HepG2 (cell line): ENCODE measurements around the gene MCM3. TPM values are rescaled to one million over a fixed set of nuclear protein-coding genes. Genes with fewer than 3 reads are reported as not detected.
A peak's percentile ranks its signal among the peaks of the same experiment; 100 is the strongest.

Experiments
- ATAC-seq: fragments of 200-7000 bp; cut with Tn5 transposase; 3 replicates; pipeline ENCODE4 v1.9.1; 2020; ENCODE audit warnings: mild to moderate bottlenecking, moderate library complexity
- BruUV-seq: library from RNA; stranded (reverse); fragments of 400-500 nt; replicated peaks from 2 replicates; lab custom pipeline; 2021; lab: Mats Ljungman, UMichigan
- CTCF ChIA-PET: fragments of 300-600 bp; formaldehyde crosslinking; extraction: SDS; loops from one replicate; lab custom pipeline; 2021; ENCODE audit warnings: low total read pairs, inconsistent platforms, low intra/inter-chr PET ratio; lab: Yijun Ruan, JAX
- POLR2A ChIA-PET: fragments of 350-600 bp; sonication (Branson Sonifier 250); formaldehyde crosslinking; loops from one replicate; lab custom pipeline; 2020; ENCODE audit warnings: antibody characterized with exemption, inconsistent platforms; lab: Yijun Ruan, JAX
- DNase-seq: peaks from one replicate; pipeline ENCODE4 v3.0.0-alpha.2; 2015; ENCODE audit warnings: low spot score
- FAIRE-seq: peaks from 3 replicates; lab custom pipeline; 2011; peaks lifted over from hg19 to GRCh38; lab: Jason Lieb, UNC
- H2AFZ ChIP-seq: one replicate; pipeline ENCODE4 v1.6.1; 2011; ENCODE audit warnings: low read length, inconsistent platforms
- H3K27ac ChIP-seq: fragments of 300-600 bp; 3 replicates; pipeline ENCODE4 v1.8.0; 2011; ENCODE audit warnings: mixed run types, mild to moderate bottlenecking, mixed read lengths, low read length, inconsistent platforms; ENCODE audit not compliant: insufficient read depth; ENCODE audit errors: extremely low read length
- H3K27me3 ChIP-seq, 2 experiments: fragments of 200-600 bp in 1 of 2; 2 replicates in 1 of 2; 3 replicates in 1 of 2; pipeline versions ENCODE4 v1.6.0 to v1.8.0; 2011; ENCODE audit warnings: low read length in 2 of 2, mild to moderate bottlenecking in 2 of 2, moderate library complexity in 2 of 2, inconsistent platforms in 1 of 2; ENCODE audit not compliant: insufficient read depth in 2 of 2, control insufficient read depth in 1 of 2
- H3K36me3 ChIP-seq, 2 experiments: fragments of 200-600 bp in 1 of 2; replicated peaks in 1 of 2; 2 replicates in 1 of 2; 3 replicates in 1 of 2; pipeline versions ENCODE4 v1.5.1 to v1.8.0; 2011; ENCODE audit warnings: low read length in 2 of 2, inconsistent platforms in 1 of 2; ENCODE audit not compliant: insufficient read depth in 2 of 2, control insufficient read depth in 1 of 2
- H3K4me1 ChIP-seq: 2 replicates; pipeline ENCODE4 v1.5.1; 2012; ENCODE audit warnings: low read length, inconsistent platforms; ENCODE audit not compliant: insufficient read depth
- H3K4me2 ChIP-seq: 2 replicates; pipeline ENCODE4 v1.6.0; 2011; ENCODE audit warnings: low read depth, low read length, inconsistent platforms
- H3K4me3 ChIP-seq, 3 experiments: fragments of 200-600 bp in 1 of 3; sonication (generic), shearing (Covaris generic) in 1 of 3; replicated peaks in 1 of 3; 2 replicates each; pipeline ENCODE4 v1.5.1; 2011 to 2016; ENCODE audit warnings: low read length in 3 of 3, inconsistent platforms in 2 of 3, low read depth in 2 of 3, mild to moderate bottlenecking in 2 of 3, control low read depth in 1 of 3, mixed read lengths in 1 of 3; ENCODE audit not compliant: insufficient read depth in 1 of 3
- H3K79me2 ChIP-seq: one replicate; pipeline ENCODE4 v1.6.1; 2011; ENCODE audit warnings: low read length, inconsistent platforms; ENCODE audit not compliant: insufficient read depth
- H3K9ac ChIP-seq: 2 replicates; pipeline ENCODE4 v1.6.0; 2011; ENCODE audit warnings: mild to moderate bottlenecking, low read depth, low read length, inconsistent platforms; ENCODE audit not compliant: insufficient read depth
- H3K9me3 ChIP-seq: 2 replicates; pipeline ENCODE4 v1.5.1; 2012; ENCODE audit warnings: mild to moderate bottlenecking, low read length
- H4K20me1 ChIP-seq: 2 replicates; pipeline ENCODE4 v1.6.0; 2011; ENCODE audit warnings: inconsistent platforms, mild to moderate bottlenecking, low read length, moderate library complexity; ENCODE audit not compliant: insufficient read depth
- HOXA5 ChIP-seq: sonication (generic); formaldehyde crosslinking; IDR thresholded peaks from 2 replicates; pipeline ENCODE4 v1.4.0; 2020; ENCODE audit warnings: missing genetic modification reagents
- NFYC ChIP-seq: IDR thresholded peaks from 2 replicates; pipeline ENCODE4 v1.6.1; 2016; ENCODE audit warnings: missing genetic modification reagents, missing compliant biosample characterization
- POLR2A ChIP-seq, 2 experiments: IDR thresholded peaks; 2 replicates each; pipeline ENCODE4 v1.6.1; 2011; ENCODE audit warnings: low read depth in 2 of 2, low read length in 2 of 2, mild to moderate bottlenecking in 1 of 2, moderate library complexity in 1 of 2; ENCODE audit not compliant: insufficient read depth in 1 of 2
- POLR2AphosphoS5 ChIP-seq: IDR thresholded peaks from 2 replicates; pipeline ENCODE4 v1.6.1; 2012; ENCODE audit warnings: low read depth, low read length
- POLR2G ChIP-seq: fragments of 200-400 bp; formaldehyde crosslinking; IDR thresholded peaks from 2 replicates; pipeline ENCODE4 v1.6.1; 2018; ENCODE audit warnings: mild to moderate bottlenecking, low read depth, low read length, moderate library complexity
- RBM22 ChIP-seq: fragments of 200-400 bp; formaldehyde crosslinking; optimal IDR thresholded peaks from 2 replicates; pipeline ENCODE3; 2017; ENCODE audit warnings: mild to moderate bottlenecking, low read length, moderate library complexity
- TOPORS ChIP-seq: sonication (generic); formaldehyde crosslinking; IDR thresholded peaks from 2 replicates; pipeline ENCODE4 v1.8.0; 2023; ENCODE audit warnings: mild to moderate bottlenecking, missing genetic modification reagents
- ZNF879 ChIP-seq: sonication (generic); formaldehyde crosslinking; IDR thresholded peaks from 2 replicates; pipeline ENCODE4 v1.8.1; 2023; ENCODE audit warnings: missing genetic modification reagents
- WGBS: methylation state at CpG from one replicate; pipeline ENCODE4 v1.1.6; 2017; ENCODE audit warnings: low lambda C conversion rate; 5-methylcytosine and 5-hydroxymethylcytosine counted together
- in situ Hi-C: cut with HindIII; loops from 2 replicates; pipeline ENCODE4 v1.10.0; 2017; ENCODE audit warnings: low pct_unique_long_range_greater_than_20kb; ENCODE audit not compliant: extremely low pct_ligation_motif_present
- intact Hi-C: fragments of 100-400 bp; cut with micrococcal nuclease; formaldehyde crosslinking; loops from one replicate; pipeline ENCODE4 v1.10.0; 2022; ENCODE audit not compliant: unreplicated experiment
- polyA plus RNA-seq, 8 experiments: library from polyadenylated mRNA; depleted of rRNA in 3 of 8; stranded (reverse) in 7 of 8; unstranded in 1 of 8; fragments of >200 nt; fragmentation: Illumina TruSeq in 4 of 8; extraction: Trizol in 4 of 8; gene quantifications; 2 replicates each; pipeline versions ENCODE4 v1.2.1 to v1.2.3, GENCODE V29; 2011 to 2016; ENCODE audit warnings: low read depth in 4 of 8, missing spikeins in 1 of 8, mixed read lengths in 1 of 8; ENCODE audit not compliant: insufficient read depth in 1 of 8
- total RNA-seq, 5 experiments: library from RNA; depleted of rRNA; stranded (reverse); fragments of >200 nt; fragmentation: Illumina TruSeq; extraction: Trizol; gene quantifications; 2 replicates each; pipeline ENCODE4 v1.2.3, GENCODE V29; 2016; ENCODE audit warnings: low read depth in 1 of 5
- TF ChIP-seq, protein P1 (sequence below): sonication (generic); formaldehyde crosslinking; IDR thresholded peaks from 2 replicates; pipeline ENCODE4 v1.5.0; 2020; ENCODE audit warnings: mild to moderate bottlenecking, missing genetic modification reagents

Gene MCM3
- total and polyA plus RNA-seq, 2 of the 13 experiments (the other 11 are each of a cell fraction or from before 2014, with no cell fraction given): 164 to 288 TPM

DNA sequence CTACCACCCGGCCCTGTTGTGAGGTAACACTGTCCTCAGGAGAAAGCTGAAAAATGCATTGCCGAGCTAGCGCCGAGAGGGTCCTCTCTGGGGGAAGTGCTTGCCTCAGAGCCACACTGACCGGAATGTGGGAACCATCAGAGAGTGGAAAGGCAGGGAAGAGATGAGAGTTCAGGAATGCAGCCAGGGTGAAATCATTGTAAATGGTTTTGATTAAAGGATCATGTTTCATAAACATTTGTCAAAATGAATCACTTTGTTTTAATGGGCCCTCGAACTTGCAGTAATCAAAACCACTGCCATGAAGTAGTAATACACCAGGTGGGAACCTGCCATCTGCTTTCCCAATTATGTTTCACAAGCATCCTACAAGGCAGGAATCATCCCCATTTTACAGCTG is 23.3 kb downstream of the MCM3 start:
- Histone ChIP-seq H3K4me3 (no peak overlapping the region), H3K27me3 (no peaks in the 10 kb centered on the region), H3K4me1 (no peaks in the 10 kb centered on the region), H4K20me1 (no peaks in the 10 kb centered on the region), H3K4me2 (no peak overlapping the region), H3K9ac (no peak overlapping the region), H3K9me3 (no peaks in the 10 kb centered on the region), H2AFZ (no peak overlapping the region), H3K36me3 (peaks cover 16 to 43% of the 10 kb centered on the region in 2 experiments), H3K27ac (no peak overlapping the region), H3K79me2 (no peaks in the 10 kb centered on the region)
- in situ Hi-C loops: loop anchor here (5.0 kb wide), 1 partner anchor 99 kb away; no protein-coding TSS in a partner anchor
- ATAC-seq (peak; percentile 6), DNase-seq (no peak), FAIRE-seq (no peak)
- intact Hi-C loops: loop anchor here (10.0 kb wide), 1 partner anchor 176 kb away; the partner anchor contains the start of gene PKHD1
- TF ChIP-seq, protein P1, sequence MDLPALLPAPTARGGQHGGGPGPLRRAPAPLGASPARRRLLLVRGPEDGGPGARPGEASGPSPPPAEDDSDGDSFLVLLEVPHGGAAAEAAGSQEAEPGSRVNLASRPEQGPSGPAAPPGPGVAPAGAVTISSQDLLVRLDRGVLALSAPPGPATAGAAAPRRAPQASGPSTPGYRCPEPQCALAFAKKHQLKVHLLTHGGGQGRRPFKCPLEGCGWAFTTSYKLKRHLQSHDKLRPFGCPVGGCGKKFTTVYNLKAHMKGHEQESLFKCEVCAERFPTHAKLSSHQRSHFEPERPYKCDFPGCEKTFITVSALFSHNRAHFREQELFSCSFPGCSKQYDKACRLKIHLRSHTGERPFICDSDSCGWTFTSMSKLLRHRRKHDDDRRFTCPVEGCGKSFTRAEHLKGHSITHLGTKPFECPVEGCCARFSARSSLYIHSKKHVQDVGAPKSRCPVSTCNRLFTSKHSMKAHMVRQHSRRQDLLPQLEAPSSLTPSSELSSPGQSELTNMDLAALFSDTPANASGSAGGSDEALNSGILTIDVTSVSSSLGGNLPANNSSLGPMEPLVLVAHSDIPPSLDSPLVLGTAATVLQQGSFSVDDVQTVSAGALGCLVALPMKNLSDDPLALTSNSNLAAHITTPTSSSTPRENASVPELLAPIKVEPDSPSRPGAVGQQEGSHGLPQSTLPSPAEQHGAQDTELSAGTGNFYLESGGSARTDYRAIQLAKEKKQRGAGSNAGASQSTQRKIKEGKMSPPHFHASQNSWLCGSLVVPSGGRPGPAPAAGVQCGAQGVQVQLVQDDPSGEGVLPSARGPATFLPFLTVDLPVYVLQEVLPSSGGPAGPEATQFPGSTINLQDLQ: no peak
- TF ChIP-seq TOPORS (CRISPR knock-in tag): no peak
- TF ChIP-seq ZNF879: no peak
- 0 out of 2 replicates have a peak, but pooled peaks have one; percentile 4 for TF ChIP-seq POLR2G
- no TSS peak for BruUV-seq
- WGBS: 97% methylated on average over 6 of the region's 6 CpGs
- ChIA-PET POLR2A (no interaction called here), CTCF (no interaction called here)

DNA sequence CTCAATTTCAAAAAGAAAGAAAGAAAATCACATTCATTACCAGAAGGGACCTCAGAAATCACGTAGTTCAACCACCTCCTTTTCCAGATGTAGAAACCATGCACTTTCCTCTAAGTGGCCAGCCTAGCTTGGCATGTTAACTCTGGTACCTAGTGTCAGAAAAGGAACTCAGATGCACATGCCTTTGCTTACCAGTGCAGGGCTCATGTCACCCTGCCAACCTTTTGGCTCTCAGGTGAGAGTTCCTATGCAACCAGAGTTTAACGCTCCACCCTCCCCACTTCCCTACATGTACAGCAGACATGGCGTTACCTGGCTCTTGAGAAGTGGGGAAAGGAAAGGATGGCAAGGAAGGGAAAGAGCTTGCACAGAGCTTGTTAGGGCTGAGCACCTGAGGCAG is 23.9 kb downstream of the MCM3 start:
- no peak overlapping the region for H2AFZ ChIP-seq
- H3K9ac ChIP-seq: no peak overlapping the region
- H3K27me3 ChIP-seq: no peaks in the 10 kb centered on the region; a peak in 2 of 5 replicates
- no peaks in the 10 kb centered on the region for H4K20me1 ChIP-seq
- H3K79me2 ChIP-seq: no peaks in the 10 kb centered on the region
- POLR2A ChIA-PET: no interaction called here
- intact Hi-C loops: loop anchor here (10.0 kb wide), 1 partner anchor 176 kb away; the partner anchor contains the start of gene PKHD1
- no peaks in the 10 kb centered on the region for H3K4me1 ChIP-seq
- no peak overlapping the region for H3K27ac ChIP-seq
- no peaks in the 10 kb centered on the region for H3K9me3 ChIP-seq
- DNase-seq: no peak
- no peak overlapping the region for H3K4me3 ChIP-seq
- 95% methylated on average over 3 of the region's 3 CpGs for WGBS
- peaks cover 12 to 37% of the 10 kb centered on the region in 2 experiments for H3K36me3 ChIP-seq
- ATAC-seq: peak; percentile 4; the same call in 2 of the 3 replicates
- BruUV-seq: no TSS peak
- no peak overlapping the region for H3K4me2 ChIP-seq
- TF ChIP-seq NFYC (CRISPR knock-in tag): no peak
- TF ChIP-seq HOXA5 (CRISPR knock-in tag): no peak
- TF ChIP-seq RBM22: peak; percentile 48
- TF ChIP-seq POLR2A (IDR thresholded peaks at IDR 0.05; ENCODE audit: insufficient read depth in 1 of 2, low read depth in 2 of 2, low read length in 2 of 2): 0 out of 4 replicates have a peak, but pooled peaks of 1 of the 2 experiments have one; percentile 24
- TF ChIP-seq POLR2AphosphoS5: peak; percentile 18; the same call in 1 of the 2 replicates
- TF ChIP-seq, all 625 proteins: peak for 3
- CTCF ChIA-PET: interaction anchor here (0.8 kb wide), 1 partner anchor 98 kb away, joined by 3 read pairs; no protein-coding TSS in a partner anchor
- no peak for FAIRE-seq
- in situ Hi-C loops: loop anchor here (5.0 kb wide), 1 partner anchor 98 kb away; no protein-coding TSS in a partner anchor
